ENCODE measurements around the gene PAQR9.
"Not testable (repeated sequence)": the region's sequence is repeated elsewhere in the genome, so short reads cannot be mapped to it uniquely, and the experiment has no call there.

- TF ChIP-seq, protein P1, sequence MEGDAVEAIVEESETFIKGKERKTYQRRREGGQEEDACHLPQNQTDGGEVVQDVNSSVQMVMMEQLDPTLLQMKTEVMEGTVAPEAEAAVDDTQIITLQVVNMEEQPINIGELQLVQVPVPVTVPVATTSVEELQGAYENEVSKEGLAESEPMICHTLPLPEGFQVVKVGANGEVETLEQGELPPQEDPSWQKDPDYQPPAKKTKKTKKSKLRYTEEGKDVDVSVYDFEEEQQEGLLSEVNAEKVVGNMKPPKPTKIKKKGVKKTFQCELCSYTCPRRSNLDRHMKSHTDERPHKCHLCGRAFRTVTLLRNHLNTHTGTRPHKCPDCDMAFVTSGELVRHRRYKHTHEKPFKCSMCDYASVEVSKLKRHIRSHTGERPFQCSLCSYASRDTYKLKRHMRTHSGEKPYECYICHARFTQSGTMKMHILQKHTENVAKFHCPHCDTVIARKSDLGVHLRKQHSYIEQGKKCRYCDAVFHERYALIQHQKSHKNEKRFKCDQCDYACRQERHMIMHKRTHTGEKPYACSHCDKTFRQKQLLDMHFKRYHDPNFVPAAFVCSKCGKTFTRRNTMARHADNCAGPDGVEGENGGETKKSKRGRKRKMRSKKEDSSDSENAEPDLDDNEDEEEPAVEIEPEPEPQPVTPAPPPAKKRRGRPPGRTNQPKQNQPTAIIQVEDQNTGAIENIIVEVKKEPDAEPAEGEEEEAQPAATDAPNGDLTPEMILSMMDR (conservative IDR thresholded peaks at IDR 0.05 in 1 of 2, IDR thresholded peaks at IDR 0.05 in 1 of 2; ENCODE audit: extremely low read depth in 1 of 2, insufficient read depth in 1 of 2, low read depth in 1 of 2, low read length in 2 of 2): not testable (repeated sequence)
- not testable (repeated sequence) for TF ChIP-seq EZH2 (IDR thresholded peaks at IDR 0.05; ENCODE audit: borderline replicate concordance, low read length)
Observed at GRCh38 chr3:142988221-142988620, 24.7 kb upstream of the PAQR9 start.

Data from mammary epithelial cell (primary cell).